ENCODE data around the gene MALL.

The MALL gene

DNA sequence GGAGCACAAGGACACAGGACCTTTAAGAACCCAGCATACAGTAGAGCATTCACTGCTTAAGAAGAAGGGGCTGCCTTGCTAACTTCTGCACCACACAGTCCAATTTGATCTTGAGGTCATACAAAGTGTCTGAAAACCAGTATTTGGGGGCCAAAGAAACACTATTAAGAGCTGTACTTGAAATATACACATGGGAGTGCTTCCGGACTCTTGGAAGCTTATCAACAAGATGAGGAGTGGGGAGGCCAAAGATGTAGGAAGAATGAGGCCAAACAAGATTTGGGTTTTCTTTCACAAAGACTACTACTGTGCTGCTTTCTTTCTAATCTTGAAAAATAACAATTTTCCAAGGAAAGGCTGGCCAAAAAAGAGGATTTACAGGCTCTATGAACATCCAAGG, 24.8 kb upstream of the MALL start:
- no peak for DNase-seq (ENCODE audit: low read depth, low spot score)
- Histone ChIP-seq H3K27me3 (ENCODE audit: control insufficient read depth, insufficient read depth, low read length) (no peaks in the 10 kb centered on the region), H3K36me3 (ENCODE audit: control insufficient read depth, insufficient read depth, low read length) (no peaks in the 10 kb centered on the region), H3K4me1 (ENCODE audit: control insufficient read depth, insufficient read depth, low read length) (no peaks in the 10 kb centered on the region), H3K4me3 (ENCODE audit: low read length) (no peak overlapping the region), H3K9me3 (ENCODE audit: control insufficient read depth, insufficient read depth, low read length) (no peaks in the 10 kb centered on the region), H3K27ac (ENCODE audit: low read length) (no peak overlapping the region)
- no CpG with 5 or more reads among the region's 1 CpG for WGBS (ENCODE audit: insufficient coverage, insufficient read length)

DNA sequence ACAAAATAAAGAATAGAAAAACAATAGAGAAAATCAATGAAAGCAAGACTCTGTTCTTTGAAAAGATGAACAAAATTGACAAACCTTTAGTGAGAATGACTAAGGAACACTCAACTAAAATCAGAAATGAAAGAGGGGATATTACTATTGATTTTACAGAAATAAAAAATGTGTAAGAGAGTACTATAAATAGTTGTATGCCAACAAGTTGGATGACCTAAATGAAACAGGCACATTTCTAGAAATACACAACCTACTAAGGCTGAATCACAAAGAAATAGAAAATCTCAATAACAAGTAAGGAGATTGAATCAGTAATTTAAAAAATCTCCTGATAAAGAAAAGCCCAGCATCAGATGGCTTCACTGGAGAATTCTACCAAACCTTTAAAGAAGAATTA, 18.4 kb upstream of the MALL start:
- no peaks in the 10 kb centered on the region for H3K27me3 ChIP-seq (ENCODE audit: control insufficient read depth, insufficient read depth, low read length)
- no peak overlapping the region for H3K27ac ChIP-seq (ENCODE audit: low read length)
- H3K4me3 ChIP-seq (ENCODE audit: low read length), result no peak overlapping the region
- H3K4me1 ChIP-seq (ENCODE audit: control insufficient read depth, insufficient read depth, low read length), result no peaks in the 10 kb centered on the region
- no peak for DNase-seq (ENCODE audit: low read depth, low spot score)
- H3K36me3 ChIP-seq (ENCODE audit: control insufficient read depth, insufficient read depth, low read length), result no peaks in the 10 kb centered on the region
- no peaks in the 10 kb centered on the region for H3K9me3 ChIP-seq (ENCODE audit: control insufficient read depth, insufficient read depth, low read length)

DNA sequence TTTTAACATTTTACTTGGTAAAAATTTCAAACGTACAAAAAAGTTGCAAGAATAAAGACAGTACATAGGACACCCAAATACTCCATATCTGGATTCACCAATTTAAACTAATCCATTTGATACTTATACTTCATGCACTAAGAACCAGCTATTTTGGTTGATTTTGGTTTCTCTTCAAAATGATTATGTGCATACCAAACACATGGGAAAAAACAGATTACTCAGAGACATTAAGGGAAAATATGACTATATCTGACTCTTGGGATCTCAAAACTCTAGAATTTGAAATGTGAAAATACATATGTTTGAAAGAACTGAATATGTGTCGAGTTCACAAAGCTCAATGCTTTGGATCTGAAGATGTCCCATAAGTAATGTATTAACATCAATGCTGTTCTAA, 15.5 kb upstream of the MALL start:
- WGBS (ENCODE audit: insufficient coverage, insufficient read length), result no CpG with 5 or more reads among the region's 2 CpGs
- H3K27ac ChIP-seq (ENCODE audit: low read length), result no peak overlapping the region
- H3K36me3 ChIP-seq (ENCODE audit: control insufficient read depth, insufficient read depth, low read length), result no peaks in the 10 kb centered on the region
- no peaks in the 10 kb centered on the region for H3K27me3 ChIP-seq (ENCODE audit: control insufficient read depth, insufficient read depth, low read length)
- H3K9me3 ChIP-seq (ENCODE audit: control insufficient read depth, insufficient read depth, low read length), result no peaks in the 10 kb centered on the region
- DNase-seq (ENCODE audit: low read depth, low spot score), result no peak
- H3K4me3 ChIP-seq (ENCODE audit: low read length), result no peak overlapping the region
- H3K4me1 ChIP-seq (ENCODE audit: control insufficient read depth, insufficient read depth, low read length), result no peaks in the 10 kb centered on the region

DNA sequence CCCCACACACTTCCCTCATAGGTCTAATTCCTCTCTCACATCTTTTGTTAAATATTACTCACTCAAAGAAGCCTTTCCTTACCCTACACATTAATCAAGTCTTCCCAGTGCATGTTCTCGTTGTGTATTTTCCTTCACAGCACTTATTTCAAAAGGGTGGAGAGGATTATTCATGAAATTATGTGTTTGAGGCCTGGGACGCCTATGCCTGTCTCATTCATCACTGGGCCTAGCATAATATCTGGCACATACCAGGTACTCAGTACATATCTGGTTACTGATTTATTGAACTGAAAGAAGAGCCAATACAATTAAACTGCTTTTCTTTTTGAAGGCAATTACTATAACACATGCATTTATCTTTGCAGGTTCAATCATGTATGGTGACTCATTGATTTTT, 15.1 kb upstream of the MALL start:
- H3K27me3 ChIP-seq (ENCODE audit: control insufficient read depth, insufficient read depth, low read length), result no peaks in the 10 kb centered on the region
- no peaks in the 10 kb centered on the region for H3K36me3 ChIP-seq (ENCODE audit: control insufficient read depth, insufficient read depth, low read length)
- no peak for DNase-seq (ENCODE audit: low read depth, low spot score)
- H3K4me1 ChIP-seq (ENCODE audit: control insufficient read depth, insufficient read depth, low read length), result no peaks in the 10 kb centered on the region
- no CpG with 5 or more reads among the region's 2 CpGs for WGBS (ENCODE audit: insufficient coverage, insufficient read length)
- no peak overlapping the region for H3K27ac ChIP-seq (ENCODE audit: low read length)
- no peak overlapping the region for H3K4me3 ChIP-seq (ENCODE audit: low read length)
- H3K9me3 ChIP-seq (ENCODE audit: control insufficient read depth, insufficient read depth, low read length), result no peaks in the 10 kb centered on the region

DNA sequence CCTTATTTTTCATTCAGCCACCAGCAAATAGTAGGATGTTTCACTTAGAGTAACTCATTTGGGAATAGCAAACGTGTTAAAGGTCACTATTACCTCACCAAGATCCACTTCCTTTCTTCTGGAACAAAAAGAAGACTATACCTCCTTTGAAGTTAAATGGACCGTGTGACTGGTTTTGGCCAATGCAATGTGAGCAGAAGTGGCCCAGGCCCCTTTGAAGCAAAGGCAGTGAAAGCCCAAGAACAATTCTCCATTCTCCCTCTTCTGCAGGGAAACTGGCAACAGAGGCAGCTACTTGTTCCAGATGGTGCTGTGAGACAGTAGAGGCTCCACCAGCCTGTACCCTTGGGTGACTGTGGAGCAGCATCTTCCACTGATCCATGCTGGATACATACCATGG, 11.3 kb upstream of the MALL start:
- Histone ChIP-seq H3K9me3 (ENCODE audit: control insufficient read depth, insufficient read depth, low read length) (no peaks in the 10 kb centered on the region), H3K36me3 (ENCODE audit: control insufficient read depth, insufficient read depth, low read length) (no peaks in the 10 kb centered on the region), H3K4me1 (ENCODE audit: control insufficient read depth, insufficient read depth, low read length) (no peaks in the 10 kb centered on the region), H3K27ac (ENCODE audit: low read length) (no peak overlapping the region), H3K27me3 (ENCODE audit: control insufficient read depth, insufficient read depth, low read length) (no peaks in the 10 kb centered on the region), H3K4me3 (ENCODE audit: low read length) (no peak overlapping the region)
- DNase-seq (ENCODE audit: low read depth, low spot score), result no peak
- no CpG with 5 or more reads among the region's 2 CpGs for WGBS (ENCODE audit: insufficient coverage, insufficient read length)

DNA sequence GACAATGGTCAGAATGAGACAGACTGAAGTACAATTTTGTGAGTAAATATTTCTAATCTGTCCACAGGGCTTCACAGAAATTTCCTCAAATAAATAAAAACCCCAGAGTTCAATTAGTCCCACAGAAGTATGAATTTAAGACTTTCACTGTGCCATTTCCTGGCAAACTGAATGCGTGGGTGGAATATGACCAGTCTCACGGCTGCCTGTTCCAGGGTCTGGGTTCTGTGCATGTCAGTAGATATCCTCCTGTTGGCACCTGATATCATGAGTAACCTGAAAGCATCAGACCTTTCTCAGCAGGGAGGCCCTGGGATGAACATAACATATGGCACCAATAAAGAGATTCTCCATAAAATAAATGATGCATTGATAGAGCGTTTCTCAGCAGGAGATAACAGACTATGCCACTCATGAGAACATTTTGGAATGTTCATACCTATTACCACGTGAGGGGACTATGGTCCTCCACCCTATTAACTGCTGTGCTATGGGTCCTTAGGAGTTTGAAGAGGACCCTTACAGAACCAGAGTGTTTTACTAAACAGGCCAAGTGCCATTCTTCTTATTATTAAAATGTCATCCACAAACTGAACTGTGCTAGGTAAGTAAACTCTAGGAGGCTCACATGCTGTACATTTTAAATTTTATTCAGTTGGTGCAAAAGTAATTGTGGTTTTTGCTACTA, 10.6 kb upstream of the MALL start:
- no peaks in the 10 kb centered on the region for H3K36me3 ChIP-seq (ENCODE audit: control insufficient read depth, insufficient read depth, low read length)
- DNase-seq (ENCODE audit: low read depth, low spot score), result no peak
- no peak overlapping the region for H3K27ac ChIP-seq (ENCODE audit: low read length)
- no peaks in the 10 kb centered on the region for H3K27me3 ChIP-seq (ENCODE audit: control insufficient read depth, insufficient read depth, low read length)
- WGBS (ENCODE audit: insufficient coverage, insufficient read length), result no CpG with 5 or more reads among the region's 4 CpGs
- no peak overlapping the region for H3K4me3 ChIP-seq (ENCODE audit: low read length)
- H3K4me1 ChIP-seq (ENCODE audit: control insufficient read depth, insufficient read depth, low read length), result no peaks in the 10 kb centered on the region
- no peaks in the 10 kb centered on the region for H3K9me3 ChIP-seq (ENCODE audit: control insufficient read depth, insufficient read depth, low read length)

DNA sequence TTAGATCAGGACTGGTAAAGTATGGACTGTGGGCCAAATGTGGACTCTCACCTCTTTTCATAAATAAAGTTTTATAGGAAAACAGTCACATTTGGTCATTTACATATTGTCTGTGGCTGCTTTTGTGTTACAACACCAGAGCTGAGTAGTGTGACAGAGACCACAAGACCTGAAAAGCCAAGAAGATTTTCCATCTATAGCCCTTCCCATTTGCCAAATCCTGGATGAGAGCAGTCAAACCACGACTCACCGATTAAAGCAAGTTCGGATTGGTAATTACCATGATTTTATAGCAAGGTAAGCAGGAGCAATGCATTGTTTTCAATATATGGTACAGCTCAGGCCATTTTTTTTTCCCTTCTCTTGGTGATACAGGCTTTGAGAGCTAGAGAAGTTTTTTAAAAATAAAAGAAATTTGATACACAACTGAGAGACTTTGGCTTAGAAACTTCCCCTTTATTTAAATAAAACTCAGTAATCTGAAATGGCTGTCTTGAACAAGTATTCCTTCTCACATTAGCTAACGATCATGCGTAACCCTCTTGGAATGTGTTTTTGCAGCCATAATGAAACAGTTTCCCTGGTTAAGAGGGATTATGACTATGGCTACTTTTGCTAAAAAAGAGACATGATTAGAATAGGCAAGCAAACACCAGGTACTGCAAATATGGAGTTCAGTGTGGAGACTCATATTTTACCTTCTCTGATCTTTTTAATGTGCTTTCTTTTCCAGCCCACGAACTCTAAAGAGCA, 9.5 kb upstream of the MALL start:
- no peaks in the 10 kb centered on the region for H3K9me3 ChIP-seq (ENCODE audit: control insufficient read depth, insufficient read depth, low read length)
- H3K27me3 ChIP-seq (ENCODE audit: control insufficient read depth, insufficient read depth, low read length), result no peaks in the 10 kb centered on the region
- H3K4me3 ChIP-seq (ENCODE audit: low read length), result no peak overlapping the region
- no peaks in the 10 kb centered on the region for H3K4me1 ChIP-seq (ENCODE audit: control insufficient read depth, insufficient read depth, low read length)
- no CpG with 5 or more reads among the region's 6 CpGs for WGBS (ENCODE audit: insufficient coverage, insufficient read length)
- no peak for DNase-seq (ENCODE audit: low read depth, low spot score)
- H3K36me3 ChIP-seq (ENCODE audit: control insufficient read depth, insufficient read depth, low read length), result no peaks in the 10 kb centered on the region
- no peak overlapping the region for H3K27ac ChIP-seq (ENCODE audit: low read length)

DNA sequence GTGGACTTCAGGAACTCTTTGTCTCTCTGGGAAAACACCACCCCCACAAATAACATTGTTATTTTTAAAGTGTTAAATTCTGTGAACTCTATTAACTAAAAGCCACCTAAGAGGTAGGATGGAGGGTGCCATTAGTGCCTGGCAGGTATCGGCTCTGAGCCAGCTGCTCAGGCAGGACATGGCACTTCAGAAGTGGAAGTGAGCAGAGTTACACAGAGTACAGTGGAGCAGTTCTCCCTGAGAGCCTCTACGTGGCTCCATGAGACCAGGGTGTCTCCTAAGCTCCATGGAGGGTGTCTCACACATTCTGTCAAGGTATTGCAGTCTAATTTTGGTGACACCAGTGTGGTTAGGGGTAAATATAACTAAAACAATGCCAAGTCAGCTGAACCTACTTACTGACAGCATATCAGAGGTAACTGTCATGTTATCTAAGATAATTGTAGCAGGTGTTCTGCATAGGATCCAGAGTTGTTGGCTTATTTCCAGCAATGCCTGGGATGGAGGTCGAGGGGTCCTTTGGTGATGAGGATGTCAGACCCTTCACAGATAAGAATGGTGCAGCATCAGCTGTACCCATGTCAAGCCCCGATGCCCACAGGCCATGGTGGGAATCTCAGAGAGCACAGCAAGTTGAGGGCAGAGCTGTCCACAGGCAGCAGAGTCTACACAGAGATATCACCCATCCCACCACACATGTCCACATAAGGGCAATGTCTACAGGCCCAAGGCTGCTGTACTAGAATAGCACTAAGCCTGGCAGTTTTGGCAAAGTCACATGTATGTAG, 8.6 kb upstream of the MALL start:
- WGBS (ENCODE audit: insufficient coverage, insufficient read length), result no CpG with 5 or more reads among the region's 4 CpGs
- no peaks in the 10 kb centered on the region for H3K4me1 ChIP-seq (ENCODE audit: control insufficient read depth, insufficient read depth, low read length)
- H3K27me3 ChIP-seq (ENCODE audit: control insufficient read depth, insufficient read depth, low read length), result no peaks in the 10 kb centered on the region
- DNase-seq (ENCODE audit: low read depth, low spot score), result no peak
- no peak overlapping the region for H3K27ac ChIP-seq (ENCODE audit: low read length)
- H3K36me3 ChIP-seq (ENCODE audit: control insufficient read depth, insufficient read depth, low read length), result no peaks in the 10 kb centered on the region
- no peaks in the 10 kb centered on the region for H3K9me3 ChIP-seq (ENCODE audit: control insufficient read depth, insufficient read depth, low read length)
- no peak overlapping the region for H3K4me3 ChIP-seq (ENCODE audit: low read length)

DNA sequence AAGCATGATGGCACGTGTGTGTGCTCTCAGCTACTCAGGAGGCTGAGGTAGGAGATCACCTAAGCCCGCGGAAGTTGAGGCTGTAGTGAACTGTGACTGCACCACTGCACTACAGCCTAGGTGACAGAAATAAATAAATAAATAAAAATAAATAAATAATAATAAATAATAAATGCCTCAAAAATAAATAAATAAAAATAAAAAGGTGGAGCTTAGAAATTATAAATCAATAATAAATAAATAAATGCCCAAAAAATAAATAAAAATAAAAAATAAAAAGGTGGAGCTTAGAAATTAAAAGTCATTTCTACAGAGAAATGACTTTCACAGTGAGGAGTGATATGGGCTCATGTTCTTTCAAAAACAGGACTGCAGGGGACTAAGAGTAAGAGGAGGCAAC, 6.0 kb upstream of the MALL start:
- no CpG with 5 or more reads among the region's 3 CpGs for WGBS (ENCODE audit: insufficient coverage, insufficient read length)
- Histone ChIP-seq H3K9me3 (ENCODE audit: control insufficient read depth, insufficient read depth, low read length) (no peaks in the 10 kb centered on the region), H3K4me3 (ENCODE audit: low read length) (no peak overlapping the region), H3K27me3 (ENCODE audit: control insufficient read depth, insufficient read depth, low read length) (peaks cover 3% of the 10 kb centered on the region; the same call in 1 of the 2 replicates), H3K4me1 (ENCODE audit: control insufficient read depth, insufficient read depth, low read length) (no peaks in the 10 kb centered on the region), H3K27ac (ENCODE audit: low read length) (no peak overlapping the region), H3K36me3 (ENCODE audit: control insufficient read depth, insufficient read depth, low read length) (no peaks in the 10 kb centered on the region)
- no peak for DNase-seq (ENCODE audit: low read depth, low spot score)

DNA sequence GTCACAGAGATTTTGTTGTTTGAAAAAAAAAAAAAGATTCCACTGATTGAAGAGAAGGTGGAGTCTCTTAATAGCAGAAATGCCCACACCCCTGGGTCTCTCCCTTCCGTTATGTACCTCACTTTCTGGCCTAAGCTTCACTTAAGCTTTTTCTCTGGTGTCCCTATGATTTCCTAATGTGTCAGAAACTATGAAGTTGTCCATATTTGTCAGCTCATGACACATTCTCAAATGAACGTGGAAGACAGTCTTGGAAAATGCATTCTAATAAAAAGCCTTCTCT, 5.4 kb upstream of the MALL start:
- Histone ChIP-seq H3K4me1 (ENCODE audit: control insufficient read depth, insufficient read depth, low read length) (no peaks in the 10 kb centered on the region), H3K4me3 (ENCODE audit: low read length) (no peak overlapping the region), H3K27me3 (ENCODE audit: control insufficient read depth, insufficient read depth, low read length) (peaks cover 6% of the 10 kb centered on the region; the same call in 1 of the 2 replicates), H3K27ac (ENCODE audit: low read length) (no peak overlapping the region), H3K36me3 (ENCODE audit: control insufficient read depth, insufficient read depth, low read length) (no peaks in the 10 kb centered on the region), H3K9me3 (ENCODE audit: control insufficient read depth, insufficient read depth, low read length) (no peaks in the 10 kb centered on the region)
- WGBS (ENCODE audit: insufficient coverage, insufficient read length), result no CpG with 5 or more reads among the region's 2 CpGs
- DNase-seq (ENCODE audit: low read depth, low spot score), result no peak

Measured in iPS DF 6.9 (cell line).